ENCODE measurements around the gene SMYD3.
"Not testable (repeated sequence)": the region's sequence is repeated elsewhere in the genome, so short reads cannot be mapped to it uniquely, and the experiment has no call there.

The SMYD3 gene

DNA sequence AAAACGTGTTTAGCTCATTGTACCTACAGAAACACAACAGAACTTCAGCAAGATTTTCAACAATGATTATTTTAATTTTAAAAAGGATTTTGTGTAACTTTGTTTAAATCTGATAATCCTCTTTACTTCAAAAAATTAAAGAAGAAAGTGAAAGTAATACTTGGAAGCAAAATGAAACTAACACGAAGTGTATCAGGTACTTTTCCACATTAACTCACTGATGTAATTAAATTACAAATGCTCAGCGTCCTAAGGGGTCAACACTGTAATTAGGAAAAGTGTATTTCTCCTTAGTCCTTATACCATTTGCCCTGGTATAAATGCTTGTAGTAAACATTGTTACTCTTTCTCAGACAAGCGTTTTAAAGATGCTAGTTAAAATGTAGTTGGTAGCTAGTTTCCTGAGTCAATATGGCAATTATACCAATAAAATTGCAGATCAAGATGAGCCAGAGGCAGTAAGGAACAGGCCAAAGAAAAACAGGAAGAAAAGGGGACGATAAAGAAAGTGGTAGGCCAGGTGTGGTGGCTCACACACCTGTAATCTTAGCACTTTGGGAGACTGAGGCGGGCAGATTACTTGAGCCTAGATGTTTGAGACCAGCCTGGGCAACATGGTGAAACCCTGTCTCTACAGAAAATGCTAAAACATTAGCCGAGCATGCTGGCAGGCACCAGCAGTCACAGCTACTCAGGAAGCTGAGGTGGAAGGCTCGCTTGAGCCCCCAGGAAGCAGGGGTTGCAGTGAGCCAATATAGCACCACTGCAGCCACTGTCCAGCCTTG is 553.0 kb downstream of the SMYD3 start:
- H3K4me3 ChIP-seq (ENCODE audit: low read length) = peak overlapping the region; percentile 55; the same call in 1 of the 2 replicates
- TF ChIP-seq ZNF274 (IDR thresholded peaks at IDR 0.05; ENCODE audit: low read depth, low read length) = no peak

GRCh38 chr1:245952383-245953026 is 554.6 kb downstream of the SMYD3 start:
- no peak for TF ChIP-seq ZNF274 (IDR thresholded peaks at IDR 0.05; ENCODE audit: low read depth, low read length)
- no peak overlapping the region for H3K4me3 ChIP-seq (ENCODE audit: low read length)

GRCh38 chr1:245948786-245949185 is 558.3 kb downstream of the SMYD3 start:
- TF ChIP-seq ZNF274 (IDR thresholded peaks at IDR 0.05; ENCODE audit: low read depth, low read length) = no peak
- H3K4me3 ChIP-seq (ENCODE audit: low read length) = no peak overlapping the region

DNA sequence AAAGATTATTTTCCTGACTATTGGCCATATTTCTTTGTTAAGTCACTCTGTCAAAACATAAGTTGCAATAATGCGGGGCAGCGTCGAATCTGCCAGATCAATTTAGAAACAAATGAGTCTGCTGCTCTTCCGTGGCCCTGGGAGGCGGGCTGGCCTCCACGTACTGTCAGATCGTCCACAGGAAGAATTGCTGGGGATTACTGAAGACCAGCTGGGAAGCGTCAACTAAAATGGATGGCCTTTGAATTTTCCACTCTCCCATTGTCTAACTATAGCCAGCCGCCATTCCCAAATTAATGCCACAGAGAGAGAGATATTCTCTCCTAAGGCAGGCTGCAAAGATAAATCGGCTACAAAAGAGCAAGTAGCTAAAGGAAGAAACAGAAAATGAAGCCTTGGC is 560.2 kb downstream of the SMYD3 start:
- no peak for TF ChIP-seq ZNF274 (IDR thresholded peaks at IDR 0.05; ENCODE audit: low read depth, low read length)
- no peak overlapping the region for H3K4me3 ChIP-seq (ENCODE audit: low read length)

GRCh38 chr1:245945136-245945535 is 561.9 kb downstream of the SMYD3 start:
- H3K4me3 ChIP-seq (ENCODE audit: low read length) = not testable (repeated sequence)

DNA sequence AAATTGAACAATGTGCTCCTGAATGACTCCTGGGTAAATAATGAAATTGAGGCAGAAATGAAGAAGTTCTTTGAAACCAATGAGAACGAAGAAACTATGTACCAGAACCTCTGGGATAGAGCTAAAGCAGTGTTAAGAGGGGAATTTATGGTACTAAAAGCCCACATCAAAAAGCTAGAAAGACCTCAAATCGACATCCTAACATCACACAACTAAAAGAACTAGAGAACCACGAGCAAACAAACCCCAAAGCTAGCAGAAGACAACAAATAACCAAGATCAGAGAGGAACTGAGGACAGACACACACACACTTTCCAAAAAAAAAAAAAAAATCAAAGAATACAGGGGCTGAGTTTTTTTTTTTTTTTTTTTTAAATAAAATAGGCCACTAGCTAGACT is 564.2 kb downstream of the SMYD3 start:
- TF ChIP-seq ZNF274 (IDR thresholded peaks at IDR 0.05; ENCODE audit: low read depth, low read length) = no peak
- H3K4me3 ChIP-seq (ENCODE audit: low read length) = no peak overlapping the region

- H3K4me3 ChIP-seq (ENCODE audit: low read length) = not testable (repeated sequence)
These were observed 565.3 kb downstream of the SMYD3 start for GRCh38 chr1:245941771-245942170.

- H3K4me3 ChIP-seq (ENCODE audit: low read length) = no peak overlapping the region
- no peak for TF ChIP-seq ZNF274 (IDR thresholded peaks at IDR 0.05; ENCODE audit: low read depth, low read length)
These were observed 567.2 kb downstream of the SMYD3 start for GRCh38 chr1:245939756-245940345.

DNA sequence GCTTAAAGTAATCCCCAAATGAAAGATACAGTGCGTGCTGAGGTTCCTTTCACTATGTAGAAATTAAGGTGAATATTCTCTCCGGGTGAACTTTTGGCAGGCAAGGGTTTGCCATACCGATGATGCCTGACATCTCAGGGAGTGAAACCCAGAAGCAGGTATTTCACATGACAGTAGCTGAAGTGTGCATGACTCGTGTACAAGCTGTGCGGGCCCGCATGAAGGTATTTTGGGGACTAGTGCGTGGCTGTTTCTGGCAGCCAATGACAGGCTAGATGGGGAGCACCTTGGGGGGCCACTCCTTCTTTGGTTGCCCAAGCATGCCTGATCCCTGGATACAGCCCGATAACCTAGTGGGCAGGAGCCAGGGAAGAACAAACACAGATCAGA is 569.0 kb downstream of the SMYD3 start:
- no peak for TF ChIP-seq ZNF274 (IDR thresholded peaks at IDR 0.05; ENCODE audit: low read depth, low read length)
- no peak overlapping the region for H3K4me3 ChIP-seq (ENCODE audit: low read length)

DNA sequence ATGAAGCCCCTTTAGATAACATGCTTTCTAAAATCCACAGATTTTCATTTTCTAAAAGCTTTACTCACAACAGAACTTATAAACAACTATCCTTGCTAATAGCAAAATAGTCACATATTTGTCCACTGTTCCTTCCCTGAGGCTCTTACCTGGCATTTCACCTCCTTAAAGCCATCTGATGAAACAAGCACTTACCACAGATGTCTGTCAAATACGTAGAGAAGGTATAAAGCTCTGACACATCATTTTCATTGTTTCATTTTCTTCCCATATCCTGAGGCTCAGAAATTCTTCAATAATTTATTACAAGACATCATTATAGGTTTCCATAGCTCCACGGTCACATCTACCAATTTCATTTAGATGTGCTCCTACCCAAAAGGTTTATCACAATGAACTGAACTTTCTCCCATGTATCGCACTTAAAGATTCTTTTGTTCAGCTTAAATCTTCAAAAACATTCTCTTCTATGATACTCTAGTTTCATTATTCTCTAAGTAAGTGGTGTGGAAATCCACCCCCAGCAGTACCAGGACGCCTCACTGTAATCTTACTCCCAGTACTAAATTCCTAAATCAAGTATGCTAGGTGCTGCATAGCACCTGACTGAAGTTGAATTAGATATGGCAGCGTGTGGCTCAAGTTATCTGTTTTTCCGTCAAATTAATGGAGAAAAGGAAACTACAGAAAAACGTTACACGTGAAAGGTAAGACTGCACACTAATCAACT is 569.6 kb downstream of the SMYD3 start:
- H3K4me3 ChIP-seq (ENCODE audit: low read length) = no peak overlapping the region
- no peak for TF ChIP-seq ZNF274 (IDR thresholded peaks at IDR 0.05; ENCODE audit: low read depth, low read length)

DNA sequence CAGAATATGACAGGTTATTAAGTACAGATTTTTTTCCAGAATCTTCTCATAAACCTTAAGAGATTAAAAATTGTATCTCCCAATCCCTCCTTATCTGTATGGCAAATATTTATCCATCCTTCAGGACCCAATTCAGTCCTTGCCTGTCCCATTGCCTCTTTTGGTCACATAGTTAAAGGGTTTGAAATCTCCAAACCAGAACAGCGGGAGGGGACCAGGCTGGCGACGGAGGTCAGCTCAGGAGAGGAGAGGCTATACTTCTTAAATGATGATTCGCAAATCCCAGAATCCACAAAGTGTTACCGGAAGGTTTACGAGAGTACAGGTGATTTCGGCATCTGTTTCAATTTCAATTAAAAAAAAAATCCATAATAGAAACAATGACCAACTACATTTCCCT is 572.7 kb downstream of the SMYD3 start:
- TF ChIP-seq ZNF274 (IDR thresholded peaks at IDR 0.05; ENCODE audit: low read depth, low read length) = no peak

GRCh38 chr1:245933431-245934045 is 573.5 kb downstream of the SMYD3 start:
- no peak for TF ChIP-seq ZNF274 (IDR thresholded peaks at IDR 0.05; ENCODE audit: low read depth, low read length)
- no peak overlapping the region for H3K4me3 ChIP-seq (ENCODE audit: low read length)

More for the DNA sequence above, 572.7 kb downstream of the SMYD3 start:
- H3K4me3 ChIP-seq (ENCODE audit: low read length) = no peak overlapping the region

DNA sequence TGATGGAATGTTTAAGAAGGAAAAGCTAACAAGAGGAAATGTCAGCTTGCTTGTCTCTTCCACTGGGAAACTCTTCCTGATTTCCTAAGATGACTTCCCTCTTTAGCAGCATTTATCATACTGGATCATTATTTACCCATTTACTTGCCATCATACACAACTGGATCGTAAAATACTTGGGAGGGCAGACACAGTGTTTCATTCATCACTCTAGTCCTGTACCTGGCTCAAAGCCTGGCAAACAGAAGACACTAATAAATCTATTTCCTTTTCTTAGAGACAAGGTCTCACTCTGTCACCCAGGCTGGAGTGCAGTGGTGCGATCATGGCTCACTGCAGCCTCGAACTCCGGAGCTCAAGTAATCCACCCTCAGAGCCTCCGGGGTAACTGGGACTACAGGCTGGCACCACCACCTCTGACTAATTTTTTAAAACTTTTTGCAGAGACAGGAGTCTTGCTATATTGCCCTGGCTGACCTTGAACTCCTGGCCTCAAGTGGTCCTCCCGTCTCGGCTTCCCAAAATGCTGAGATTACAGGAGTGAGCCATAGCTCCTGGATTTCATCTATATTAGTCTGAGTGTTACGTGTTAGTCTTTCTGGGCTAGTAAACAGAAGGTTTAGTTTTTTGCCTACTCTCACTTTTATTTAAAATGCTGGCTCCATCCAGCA is 574.6 kb downstream of the SMYD3 start:
- TF ChIP-seq ZNF274 (IDR thresholded peaks at IDR 0.05; ENCODE audit: low read depth, low read length) = no peak
- H3K4me3 ChIP-seq (ENCODE audit: low read length) = no peak overlapping the region

DNA sequence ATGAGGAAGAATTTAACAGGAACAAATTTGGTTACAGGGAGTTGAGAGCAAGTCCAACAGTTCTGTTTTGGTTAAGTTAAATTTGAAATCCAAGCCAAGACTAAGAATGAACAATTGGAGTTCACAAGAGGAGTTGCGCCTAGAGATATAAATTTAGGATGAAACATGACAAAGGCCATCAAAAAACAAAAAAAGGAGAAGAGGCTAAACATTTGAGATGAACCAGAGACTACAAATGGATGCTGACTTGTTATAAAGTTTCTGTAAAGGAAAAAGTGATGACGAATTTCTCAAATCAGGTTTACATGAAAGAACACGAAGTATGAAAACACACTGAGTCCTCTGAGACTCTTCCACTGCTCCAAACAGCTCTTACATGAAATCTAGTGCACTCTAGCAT is 575.6 kb downstream of the SMYD3 start:
- no peak overlapping the region for H3K4me3 ChIP-seq (ENCODE audit: low read length)

More for the DNA sequence above, 575.6 kb downstream of the SMYD3 start:
- TF ChIP-seq ZNF274 (IDR thresholded peaks at IDR 0.05; ENCODE audit: low read depth, low read length) = no peak
